ENCODE data around the gene NAIP. TPM values are rescaled to one million over a fixed set of nuclear protein-coding genes. Genes with fewer than 3 reads are reported as not detected.
A peak's percentile ranks its signal among the peaks of the same experiment; 100 is the strongest.
"Not testable (repeated sequence)": the region's sequence is repeated elsewhere in the genome, so short reads cannot be mapped to it uniquely, and the experiment has no call there.

The NAIP gene
- total RNA-seq, 1 donor from 2014 or later: 43.9 TPM

DNA sequence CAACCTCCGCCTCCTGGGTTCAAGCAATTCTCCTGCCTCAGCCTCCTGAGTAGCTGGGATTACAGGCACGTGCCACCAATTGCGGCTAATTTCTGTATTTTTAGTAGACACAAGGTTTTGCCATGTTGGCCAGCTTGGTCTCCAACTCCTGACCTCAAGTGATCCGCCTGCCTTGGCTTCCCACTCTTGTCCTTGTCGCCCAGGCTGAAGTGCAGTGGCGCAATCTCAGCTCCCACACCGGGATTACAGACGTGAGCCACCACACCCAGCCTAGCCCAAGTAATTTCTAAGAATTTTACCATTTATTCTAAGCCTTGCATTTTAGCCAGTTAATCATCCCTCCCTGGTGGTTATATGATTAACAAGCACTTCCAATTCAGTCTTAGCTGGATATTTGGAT is 11.0 kb downstream of the NAIP start:
- ATAC-seq: peak in 1 of 2 donors; percentile 27
- DNase-seq: no peak
- no peak overlapping the region for H3K27ac ChIP-seq
- intact Hi-C loops (cut with DNase I): no loop called here
- H3K36me3 ChIP-seq: no peaks in the 10 kb centered on the region
- no peaks in the 10 kb centered on the region for H3K4me1 ChIP-seq
- TF ChIP-seq, protein P1, sequence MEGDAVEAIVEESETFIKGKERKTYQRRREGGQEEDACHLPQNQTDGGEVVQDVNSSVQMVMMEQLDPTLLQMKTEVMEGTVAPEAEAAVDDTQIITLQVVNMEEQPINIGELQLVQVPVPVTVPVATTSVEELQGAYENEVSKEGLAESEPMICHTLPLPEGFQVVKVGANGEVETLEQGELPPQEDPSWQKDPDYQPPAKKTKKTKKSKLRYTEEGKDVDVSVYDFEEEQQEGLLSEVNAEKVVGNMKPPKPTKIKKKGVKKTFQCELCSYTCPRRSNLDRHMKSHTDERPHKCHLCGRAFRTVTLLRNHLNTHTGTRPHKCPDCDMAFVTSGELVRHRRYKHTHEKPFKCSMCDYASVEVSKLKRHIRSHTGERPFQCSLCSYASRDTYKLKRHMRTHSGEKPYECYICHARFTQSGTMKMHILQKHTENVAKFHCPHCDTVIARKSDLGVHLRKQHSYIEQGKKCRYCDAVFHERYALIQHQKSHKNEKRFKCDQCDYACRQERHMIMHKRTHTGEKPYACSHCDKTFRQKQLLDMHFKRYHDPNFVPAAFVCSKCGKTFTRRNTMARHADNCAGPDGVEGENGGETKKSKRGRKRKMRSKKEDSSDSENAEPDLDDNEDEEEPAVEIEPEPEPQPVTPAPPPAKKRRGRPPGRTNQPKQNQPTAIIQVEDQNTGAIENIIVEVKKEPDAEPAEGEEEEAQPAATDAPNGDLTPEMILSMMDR (IDR thresholded peaks at IDR 0.05): no peak
- no peaks in the 10 kb centered on the region for H3K27me3 ChIP-seq (ENCODE audit: low read depth)
- H3K4me3 ChIP-seq: no peak overlapping the region
- no peaks in the 10 kb centered on the region for H3K9me3 ChIP-seq

DNA sequence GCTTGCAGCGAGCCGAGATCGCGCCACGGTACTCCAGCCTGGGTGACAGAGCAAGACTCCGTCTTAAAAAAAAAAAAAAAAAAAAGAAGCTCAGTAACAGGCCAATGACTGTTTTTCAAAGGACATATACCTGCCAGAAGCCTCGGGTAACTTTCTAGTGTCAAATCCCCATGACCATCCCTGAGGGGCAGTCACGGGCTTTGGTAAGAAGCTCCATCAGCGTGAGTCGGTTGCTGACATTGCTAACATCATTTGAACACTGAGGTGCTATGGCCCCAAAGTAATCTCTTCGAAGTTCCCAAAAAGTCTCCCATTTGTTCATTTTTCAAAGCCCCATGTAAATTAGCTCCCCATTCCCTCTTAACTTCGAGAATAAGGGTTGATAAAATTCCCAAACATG is 11.6 kb downstream of the NAIP start:
- DNase-seq: no peak
- intact Hi-C loops (cut with DNase I): no loop called here
- no peaks in the 10 kb centered on the region for H3K4me1 ChIP-seq
- H3K36me3 ChIP-seq: no peaks in the 10 kb centered on the region
- H3K27me3 ChIP-seq (ENCODE audit: low read depth): no peaks in the 10 kb centered on the region
- no peak for ATAC-seq
- H3K9me3 ChIP-seq: no peaks in the 10 kb centered on the region
- H3K4me3 ChIP-seq: no peak overlapping the region
- TF ChIP-seq, protein P1 (IDR thresholded peaks at IDR 0.05): no peak
- H3K27ac ChIP-seq: no peak overlapping the region

DNA sequence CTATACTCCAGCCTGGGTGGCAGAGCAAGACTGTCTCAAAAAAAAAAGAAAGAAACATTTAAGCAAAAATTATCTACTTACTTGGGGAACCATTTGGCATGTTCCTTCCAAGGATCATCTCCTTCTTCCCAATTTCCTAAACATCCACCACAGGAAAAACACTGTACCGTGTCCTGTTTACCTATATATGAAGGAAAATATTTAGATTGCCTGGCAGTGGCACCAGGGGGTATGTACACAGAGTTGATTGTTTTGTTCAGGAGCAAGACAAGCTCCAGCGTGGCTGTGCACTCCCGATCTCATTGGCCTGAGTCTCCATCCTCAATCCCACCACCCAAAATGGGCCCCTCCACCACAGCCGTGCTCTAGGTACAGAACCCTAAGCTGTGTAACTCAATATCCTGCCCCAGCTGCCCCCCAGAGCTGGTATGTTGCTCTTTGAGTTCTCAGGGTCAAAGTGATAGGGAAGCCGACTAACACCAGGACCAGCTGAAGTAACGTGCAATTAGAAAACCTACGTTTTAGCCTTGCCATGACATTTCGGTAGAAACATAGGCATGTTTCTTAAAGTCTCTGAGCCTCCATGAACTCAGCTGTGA is 13.8 kb downstream of the NAIP start:
- no peaks in the 10 kb centered on the region for H3K27me3 ChIP-seq (ENCODE audit: low read depth)
- H3K27ac ChIP-seq: no peak overlapping the region
- no peak overlapping the region for H3K4me3 ChIP-seq
- no peaks in the 10 kb centered on the region for H3K9me3 ChIP-seq
- ATAC-seq (no peak), DNase-seq (no peak)
- intact Hi-C loops (cut with DNase I): no loop called here
- TF ChIP-seq, protein P1 (IDR thresholded peaks at IDR 0.05): no peak
- no peaks in the 10 kb centered on the region for H3K4me1 ChIP-seq
- no peaks in the 10 kb centered on the region for H3K36me3 ChIP-seq

DNA sequence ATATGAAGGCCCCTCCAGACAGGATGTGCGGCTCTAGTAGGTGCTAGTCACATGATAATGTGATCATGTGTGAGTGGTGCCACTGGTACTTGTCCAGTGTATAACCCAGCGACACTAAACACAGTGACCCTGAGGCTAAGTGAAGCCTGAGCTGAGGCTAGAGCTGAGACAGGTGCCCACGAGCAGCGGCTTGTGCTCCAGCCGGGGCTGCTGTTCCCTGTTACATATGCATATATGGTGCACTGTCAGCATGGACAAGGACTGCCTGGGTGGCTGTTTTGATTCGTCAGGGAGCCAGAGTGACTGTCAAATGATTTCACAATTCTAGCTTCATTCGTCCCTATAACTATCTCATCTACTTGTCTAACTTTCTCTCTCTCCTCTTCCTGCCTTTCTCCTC is 18.2 kb downstream of the NAIP start:
- H3K27ac ChIP-seq; H3K9me3 ChIP-seq; ATAC-seq; H3K4me3 ChIP-seq; H3K27me3 ChIP-seq (ENCODE audit: low read depth); DNase-seq; intact Hi-C loops (cut with DNase I); H3K4me1 ChIP-seq; H3K36me3 ChIP-seq: not testable (repeated sequence)

- H3K4me1 ChIP-seq; ATAC-seq; H3K4me3 ChIP-seq; H3K27me3 ChIP-seq (ENCODE audit: low read depth); H3K36me3 ChIP-seq; intact Hi-C loops (cut with DNase I); DNase-seq; H3K9me3 ChIP-seq; H3K27ac ChIP-seq: not testable (repeated sequence)
Observed at GRCh38 chr5:70984882-70985281, 40.3 kb downstream of the NAIP start.

DNA sequence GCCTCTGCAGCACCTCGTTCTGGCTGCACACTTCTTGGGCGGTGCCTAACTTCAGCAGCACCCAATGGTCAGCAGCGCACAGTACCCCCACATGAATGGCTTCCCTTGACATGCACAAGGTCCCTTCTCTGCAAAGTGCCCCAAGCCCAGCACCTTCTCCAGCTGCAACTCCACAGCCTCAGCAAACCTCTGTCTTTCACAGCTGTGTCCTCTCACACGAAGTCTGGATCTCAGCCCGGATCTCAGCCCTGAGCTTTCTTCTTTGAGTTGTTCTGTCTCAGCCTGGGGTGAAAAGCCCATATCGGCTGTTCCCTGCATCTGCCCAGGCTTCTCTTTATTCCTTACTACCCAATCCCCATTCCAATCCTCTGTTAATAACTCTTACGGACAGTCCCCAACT is 57.9 kb downstream of the NAIP start:
- H3K4me1 ChIP-seq; H3K9me3 ChIP-seq; DNase-seq; H3K4me3 ChIP-seq; ATAC-seq; H3K27me3 ChIP-seq (ENCODE audit: low read depth); intact Hi-C loops (cut with DNase I); H3K27ac ChIP-seq; H3K36me3 ChIP-seq: not testable (repeated sequence)

- H3K9me3 ChIP-seq; ATAC-seq; DNase-seq; H3K4me1 ChIP-seq; intact Hi-C loops (cut with DNase I); H3K36me3 ChIP-seq; H3K27me3 ChIP-seq (ENCODE audit: low read depth); H3K27ac ChIP-seq; H3K4me3 ChIP-seq: not testable (repeated sequence)
Observed at GRCh38 chr5:70964531-70964930, 60.6 kb downstream of the NAIP start.

GRCh38 chr5:70953068-70953467 is 72.1 kb downstream of the NAIP start:
- H3K36me3 ChIP-seq; H3K27ac ChIP-seq; H3K9me3 ChIP-seq; ATAC-seq; H3K27me3 ChIP-seq (ENCODE audit: low read depth); H3K4me1 ChIP-seq; H3K4me3 ChIP-seq; intact Hi-C loops (cut with DNase I): not testable (repeated sequence)
- peak; percentile 34 for DNase-seq

DNA sequence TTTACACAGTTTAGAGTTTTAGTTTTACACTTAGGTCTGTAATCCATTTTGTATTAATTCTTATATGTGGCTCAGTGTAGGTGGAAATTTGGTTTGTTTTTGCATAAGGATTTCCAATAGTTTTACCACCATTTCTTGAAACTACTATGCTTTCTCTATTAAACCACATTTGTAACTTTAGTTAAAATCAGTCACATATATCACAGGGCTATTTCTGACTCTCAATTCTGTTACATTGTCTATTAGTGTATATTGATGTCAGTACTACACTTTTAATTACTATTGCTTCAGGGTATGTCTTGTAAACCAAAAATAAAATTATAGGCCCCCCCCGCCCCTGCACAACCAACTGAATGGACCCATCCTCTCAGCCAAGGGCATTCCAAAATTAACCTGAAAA is 92.6 kb downstream of the NAIP start:
- H3K27me3 ChIP-seq (ENCODE audit: low read depth); H3K4me3 ChIP-seq; H3K27ac ChIP-seq; H3K9me3 ChIP-seq; H3K36me3 ChIP-seq; DNase-seq; ATAC-seq; intact Hi-C loops (cut with DNase I); H3K4me1 ChIP-seq: not testable (repeated sequence)

DNA sequence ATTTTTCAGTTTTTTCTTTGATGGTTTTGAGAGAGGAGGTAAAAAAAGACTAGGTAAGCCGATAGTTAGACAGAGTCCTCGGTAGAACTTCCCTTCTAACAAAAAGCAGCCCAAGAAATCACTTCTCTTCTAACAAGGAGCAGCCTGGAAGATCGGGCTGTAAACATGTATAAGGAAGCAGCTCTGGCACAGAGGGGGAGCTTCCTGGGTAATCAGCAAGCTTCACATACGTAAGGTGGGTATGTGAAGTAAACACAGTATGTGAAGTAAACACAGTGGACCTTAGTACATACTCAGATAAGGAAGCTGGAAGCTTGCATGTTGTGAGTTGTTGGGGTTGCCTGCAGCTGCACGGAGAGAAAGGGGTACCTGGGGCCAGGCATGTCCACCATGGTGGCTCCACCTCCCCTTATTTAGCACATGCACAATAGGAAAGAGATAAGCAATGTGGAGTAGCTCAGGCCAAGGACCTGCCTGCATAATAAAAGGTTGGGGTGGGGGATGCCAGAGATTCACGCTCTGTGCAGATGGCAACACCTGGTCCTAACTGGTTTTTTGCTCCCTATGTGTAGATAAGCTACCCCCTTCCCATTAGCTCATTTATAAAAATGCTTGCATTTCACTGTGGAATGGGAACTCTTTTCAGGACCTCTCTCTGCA is 93.3 kb downstream of the NAIP start:
- DNase-seq; H3K27ac ChIP-seq; H3K36me3 ChIP-seq; H3K9me3 ChIP-seq; H3K27me3 ChIP-seq (ENCODE audit: low read depth); H3K4me3 ChIP-seq; intact Hi-C loops (cut with DNase I); ATAC-seq; H3K4me1 ChIP-seq: not testable (repeated sequence)

GRCh38 chr5:70925211-70925562 is 100.0 kb downstream of the NAIP start:
- H3K27ac ChIP-seq; H3K4me1 ChIP-seq; H3K36me3 ChIP-seq; H3K9me3 ChIP-seq; H3K4me3 ChIP-seq; DNase-seq; H3K27me3 ChIP-seq (ENCODE audit: low read depth); intact Hi-C loops (cut with DNase I): not testable (repeated sequence)
- peak; percentile 63 to 68 for ATAC-seq
